GM19467 (cell line): ENCODE results near the gene C14orf180.
"Not testable (repeated sequence)": the region's sequence is repeated elsewhere in the genome, so short reads cannot be mapped to it uniquely, and the experiment has no call there.

ENCODE experiments used
- ATAC-seq: cut with Tn5 transposase; IDR thresholded peaks from one replicate; pipeline ENCODE4 v1.9.1; 2021; ENCODE audit warnings: mild to moderate bottlenecking, moderate library complexity; ENCODE audit not compliant: unreplicated experiment

The C14orf180 gene

DNA sequence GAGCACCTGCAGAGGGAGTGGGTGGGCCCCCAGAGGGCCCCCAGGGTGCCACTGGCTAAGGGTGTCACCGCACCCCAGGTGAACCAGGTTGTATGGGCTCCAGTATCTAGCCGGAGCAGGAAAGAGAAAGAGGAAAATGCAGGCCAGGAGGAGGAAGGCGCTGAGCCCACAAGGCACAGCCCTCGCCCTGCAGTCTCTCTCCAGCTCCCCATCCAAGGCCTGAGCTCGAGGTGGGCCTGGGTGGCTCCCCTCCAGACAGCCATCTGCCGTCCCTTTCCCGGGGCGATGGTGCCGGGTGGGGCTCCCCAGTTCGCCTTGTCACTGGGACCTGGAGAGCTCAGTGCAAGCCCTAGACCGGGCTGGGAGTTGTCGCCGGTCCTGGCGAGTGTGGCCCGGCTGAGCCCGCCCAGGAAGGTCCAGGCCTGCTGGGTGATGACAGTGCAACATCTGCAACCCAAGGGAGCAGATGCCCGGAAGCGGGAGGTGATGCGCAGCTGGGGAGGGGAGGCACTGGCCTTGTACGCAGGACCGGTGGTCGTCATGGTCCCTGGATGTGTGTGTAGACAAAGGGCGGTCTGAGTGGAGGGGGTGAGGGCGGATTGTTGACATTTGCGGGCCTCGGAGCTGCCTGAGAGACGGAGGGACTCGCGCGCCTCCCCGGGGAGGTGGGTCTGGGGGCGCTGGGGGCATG, 24.3 kb downstream of the C14orf180 start:
- ATAC-seq = no peak

DNA sequence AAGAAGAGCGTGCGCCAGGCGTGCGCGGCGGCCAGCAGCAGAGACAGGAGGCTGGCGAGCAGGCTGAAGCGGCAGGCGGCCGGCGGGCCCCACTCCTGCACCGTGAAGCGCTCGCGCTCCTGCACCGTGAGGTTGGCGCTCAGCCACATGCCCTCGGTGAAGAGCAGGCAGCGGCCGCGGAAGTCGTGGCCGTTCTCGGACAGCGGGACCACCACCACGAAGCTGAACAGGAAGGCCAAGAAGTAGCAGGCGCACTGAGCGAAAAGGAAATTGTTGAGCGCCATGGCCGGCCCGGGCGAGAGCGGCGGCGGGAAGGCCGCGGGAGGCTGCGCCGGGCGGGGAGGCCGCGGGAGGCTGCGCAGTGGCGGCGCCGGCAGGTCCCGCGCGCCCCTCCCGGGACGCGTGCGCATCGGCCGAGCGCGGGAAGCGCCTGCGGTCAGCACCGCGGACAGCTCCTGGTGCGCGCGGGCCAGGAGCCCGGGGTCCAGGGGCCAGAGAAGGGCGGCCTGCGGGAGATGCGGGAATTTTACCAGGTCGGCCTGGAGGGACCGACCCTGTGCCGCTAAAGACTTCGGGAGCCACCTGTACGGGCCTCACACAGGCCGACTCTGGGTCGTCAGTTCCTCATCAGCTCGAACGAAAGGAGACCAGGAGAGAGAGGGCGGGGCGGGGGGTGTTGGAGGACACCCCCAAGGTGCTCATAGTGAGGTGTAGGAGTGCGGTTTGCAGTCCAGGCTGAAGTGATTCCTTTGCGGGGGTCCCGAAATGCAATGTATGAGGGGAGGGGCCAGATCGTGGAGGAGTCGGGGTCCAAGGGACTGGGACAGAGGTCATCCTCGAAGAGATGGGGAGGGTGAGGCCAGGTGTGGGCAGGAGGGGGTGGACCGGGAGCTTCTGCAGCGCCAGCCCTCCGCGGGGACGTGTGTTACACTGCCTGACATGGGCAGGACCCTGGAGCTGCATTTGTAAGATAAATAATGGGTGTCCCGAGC, 25.2 kb downstream of the C14orf180 start, which contains the start of gene TMEM179:
TMEM179 (minus strand) TSS at position 315 of the 992 bp plus-strand sequence; CDS start at position 284, 31 bp downstream.
- no peak for ATAC-seq

DNA sequence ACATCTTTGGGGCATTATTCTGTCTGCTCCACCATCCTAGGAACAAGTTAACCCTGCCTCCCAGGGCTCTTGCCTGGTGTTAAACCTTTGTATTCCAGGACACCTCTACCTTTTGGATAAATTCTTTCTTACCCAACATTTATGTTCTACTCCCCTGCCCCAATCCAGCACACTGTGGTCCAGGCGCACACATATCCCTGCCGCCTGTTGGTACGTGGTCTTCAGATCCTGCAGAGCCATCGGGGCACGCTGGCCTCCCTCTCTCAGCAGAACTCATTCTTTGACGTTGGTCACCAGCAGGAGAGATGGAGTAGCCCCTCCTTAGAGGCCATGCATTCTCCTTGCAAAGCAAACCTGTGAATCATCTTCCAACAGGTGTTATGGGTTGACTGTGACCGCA, 30.1 kb downstream of the C14orf180 start:
- ATAC-seq = no peak

DNA sequence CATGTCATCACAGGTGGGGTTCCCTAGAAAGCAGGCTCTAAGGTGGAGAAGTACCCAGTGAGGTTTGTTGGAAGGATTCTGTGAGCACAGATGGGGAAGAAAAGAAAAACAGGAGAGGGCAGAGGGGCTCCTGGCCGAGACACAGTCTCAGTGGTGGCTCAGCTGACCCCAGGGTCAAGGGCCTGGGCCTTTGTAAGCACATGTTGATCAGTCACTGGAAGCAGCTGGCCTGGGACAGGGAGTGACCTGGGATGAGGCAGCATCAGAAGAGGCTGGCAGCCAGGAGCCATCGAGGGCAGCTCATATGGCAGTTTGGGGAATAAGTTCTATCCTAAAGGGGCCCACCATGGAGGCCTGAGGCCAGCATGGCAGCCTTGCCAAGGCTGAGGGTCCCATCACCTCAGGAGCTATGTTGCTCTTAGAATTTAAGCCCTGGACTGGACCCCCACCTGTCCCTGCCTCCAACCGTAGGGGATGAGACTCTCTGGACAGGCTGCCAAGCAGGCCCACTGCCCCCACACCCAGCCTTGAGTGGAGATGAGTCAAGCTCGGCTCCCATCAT, 31.3 kb downstream of the C14orf180 start:
- no peak for ATAC-seq

DNA sequence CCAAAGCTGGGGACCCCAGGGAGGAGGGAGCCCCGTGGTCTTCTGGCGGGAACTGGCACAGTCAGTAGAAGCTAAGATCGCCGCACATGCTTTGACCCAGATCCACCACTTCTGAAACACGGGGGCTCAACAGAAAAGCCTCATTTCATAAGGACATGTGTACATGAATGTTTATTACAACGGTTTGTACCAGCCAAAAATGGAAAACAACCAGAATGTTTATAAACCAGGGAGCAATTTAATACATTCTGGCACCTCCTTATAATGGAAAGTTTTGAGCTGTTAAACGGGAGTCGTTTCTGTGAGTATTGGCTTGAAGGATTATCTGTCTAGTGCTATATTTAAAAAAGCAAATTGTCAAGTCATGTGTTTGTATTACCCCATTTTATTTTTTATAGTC, 32.3 kb downstream of the C14orf180 start:
- ATAC-seq = no peak

DNA sequence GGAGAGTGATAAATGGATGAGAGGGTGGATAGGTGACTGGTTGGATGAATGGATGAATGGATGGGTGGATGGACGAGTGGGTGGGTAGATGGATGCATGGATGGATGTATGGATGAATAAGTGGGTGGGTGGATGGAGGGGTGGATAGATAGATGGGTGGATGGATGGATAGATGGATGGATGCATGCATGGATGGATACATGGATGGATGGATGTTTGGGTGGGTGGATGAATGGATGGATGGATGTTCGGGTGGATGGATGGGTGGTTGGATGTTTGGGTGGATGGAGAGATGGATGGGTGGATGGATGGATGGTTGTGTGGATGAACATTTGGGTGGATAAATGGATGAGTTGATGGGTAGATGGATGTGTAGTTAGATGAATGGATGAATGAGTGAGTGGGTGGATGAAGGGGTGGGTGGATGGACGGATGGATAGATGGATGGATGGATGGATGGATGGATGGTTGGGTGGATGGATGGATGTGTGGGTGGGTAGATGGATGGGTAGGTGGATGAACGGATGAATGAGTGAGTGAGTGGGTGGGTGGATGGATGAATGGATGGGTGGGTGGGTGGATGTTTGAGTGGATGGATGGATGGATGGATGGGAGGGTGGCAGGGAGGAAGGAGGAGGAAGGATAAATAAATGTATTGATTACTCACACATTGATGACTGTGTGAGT, 34.7 kb downstream of the C14orf180 start:
- no peak for ATAC-seq

DNA sequence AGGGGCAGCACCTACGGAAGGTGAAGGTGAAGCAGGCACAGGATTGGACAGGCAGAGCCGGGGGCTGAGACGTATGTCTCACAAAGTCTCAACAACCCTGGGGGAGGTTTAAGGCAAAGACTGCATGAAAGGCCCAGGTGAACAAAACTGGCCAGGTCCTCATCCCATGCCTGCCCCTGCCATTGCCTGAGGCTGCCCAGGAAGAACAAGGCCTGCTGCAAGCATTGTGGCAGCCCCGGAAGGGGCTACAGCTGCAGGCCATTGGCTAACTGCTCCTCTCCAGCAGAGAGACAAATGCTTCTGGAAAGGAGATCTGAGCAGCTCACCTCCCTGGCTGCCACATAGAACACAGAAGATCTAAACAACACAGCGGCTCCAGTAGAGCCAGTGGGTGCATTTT, 45.4 kb downstream of the C14orf180 start:
- ATAC-seq = no peak

DNA sequence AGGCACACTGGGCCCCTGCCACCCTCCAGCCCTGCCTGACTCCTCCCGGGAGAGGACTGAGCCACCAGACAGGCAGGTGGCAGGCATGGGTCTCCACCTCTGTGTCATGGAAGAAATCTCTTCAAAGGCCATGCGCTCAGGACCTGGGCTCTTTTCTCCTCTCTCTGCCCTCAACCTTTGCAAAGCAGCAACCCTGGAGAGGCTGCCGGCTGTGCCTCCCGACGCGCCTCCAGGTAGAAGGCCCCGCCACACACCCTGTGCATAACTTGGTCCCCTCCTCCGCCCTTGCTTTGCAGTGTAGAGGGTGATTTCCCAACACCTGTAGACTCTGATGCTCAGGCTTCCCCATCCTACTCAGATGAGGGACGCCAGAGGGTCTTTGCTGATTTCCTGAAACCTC, 53.2 kb downstream of the C14orf180 start:
- no peak for ATAC-seq

DNA sequence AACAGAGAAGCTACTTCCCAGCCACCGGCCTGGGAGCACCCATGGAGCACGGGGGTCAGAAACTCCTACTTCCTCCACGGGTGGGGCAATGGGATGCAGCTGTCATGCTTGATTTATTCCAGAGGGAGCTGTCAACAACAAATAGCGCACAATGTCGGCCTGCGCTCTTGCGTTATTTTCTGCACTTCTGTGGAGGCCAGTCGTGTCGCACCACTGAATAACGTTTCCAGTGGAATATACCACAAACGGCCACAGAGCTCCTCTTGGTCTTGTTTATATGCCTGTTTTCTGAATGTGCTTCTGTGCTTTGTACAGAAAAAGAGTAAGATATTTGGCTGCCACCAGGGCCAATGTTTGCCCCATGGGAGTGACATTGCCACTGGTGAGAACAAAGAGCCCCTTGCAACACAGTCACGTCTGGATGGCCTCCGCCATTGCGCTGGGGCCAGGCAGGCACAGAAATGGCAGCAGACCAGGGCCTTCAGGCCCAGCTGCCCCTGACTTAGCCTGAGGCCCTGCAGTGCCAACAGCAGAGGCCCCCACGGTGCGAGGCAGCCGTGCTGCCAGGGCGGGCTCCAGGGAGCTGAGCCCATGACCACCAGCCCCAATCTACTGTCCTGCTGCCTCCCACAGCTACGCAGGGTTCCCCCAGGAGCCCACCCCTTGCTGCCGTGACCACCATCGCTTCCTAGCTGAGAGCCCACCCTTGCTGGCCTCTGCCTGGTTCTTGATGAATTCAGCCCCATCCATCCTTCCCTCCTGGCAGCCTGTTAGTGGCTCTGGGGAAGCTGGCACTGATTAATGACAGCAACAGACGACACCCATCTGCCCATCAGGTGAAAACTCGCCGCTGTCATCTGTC, 53.9 kb downstream of the C14orf180 start:
- ATAC-seq = no peak

DNA sequence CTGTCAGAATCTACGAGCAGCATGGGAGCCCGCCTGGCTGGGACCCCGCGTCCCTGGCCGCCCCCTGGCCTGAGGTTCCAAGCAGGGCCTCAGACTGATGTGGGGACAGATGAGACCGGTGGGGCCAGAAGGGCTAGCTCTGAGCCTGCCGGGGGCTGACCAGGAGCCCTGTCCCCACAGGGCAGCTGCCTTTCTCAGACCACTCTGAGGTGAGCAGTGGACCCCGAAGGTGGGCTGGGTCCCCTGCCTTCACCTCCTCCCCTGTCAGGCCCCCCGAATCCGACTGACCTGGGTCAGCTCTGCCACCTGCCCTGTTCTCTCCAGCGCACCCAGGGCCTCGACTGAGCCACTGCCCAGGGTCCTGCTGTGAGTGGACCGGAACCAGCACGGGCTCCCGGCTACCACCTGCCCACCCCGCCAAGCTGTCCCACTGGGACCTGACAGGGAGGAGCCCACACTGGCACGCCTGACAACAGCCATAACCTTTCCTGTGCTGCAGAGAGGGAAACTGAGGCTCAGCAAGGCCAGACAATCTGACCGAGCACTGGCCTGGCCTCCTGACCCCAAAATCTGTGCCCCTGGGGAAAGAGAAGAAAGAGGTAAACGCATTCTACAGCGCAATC, 54.7 kb downstream of the C14orf180 start:
- no peak for ATAC-seq

DNA sequence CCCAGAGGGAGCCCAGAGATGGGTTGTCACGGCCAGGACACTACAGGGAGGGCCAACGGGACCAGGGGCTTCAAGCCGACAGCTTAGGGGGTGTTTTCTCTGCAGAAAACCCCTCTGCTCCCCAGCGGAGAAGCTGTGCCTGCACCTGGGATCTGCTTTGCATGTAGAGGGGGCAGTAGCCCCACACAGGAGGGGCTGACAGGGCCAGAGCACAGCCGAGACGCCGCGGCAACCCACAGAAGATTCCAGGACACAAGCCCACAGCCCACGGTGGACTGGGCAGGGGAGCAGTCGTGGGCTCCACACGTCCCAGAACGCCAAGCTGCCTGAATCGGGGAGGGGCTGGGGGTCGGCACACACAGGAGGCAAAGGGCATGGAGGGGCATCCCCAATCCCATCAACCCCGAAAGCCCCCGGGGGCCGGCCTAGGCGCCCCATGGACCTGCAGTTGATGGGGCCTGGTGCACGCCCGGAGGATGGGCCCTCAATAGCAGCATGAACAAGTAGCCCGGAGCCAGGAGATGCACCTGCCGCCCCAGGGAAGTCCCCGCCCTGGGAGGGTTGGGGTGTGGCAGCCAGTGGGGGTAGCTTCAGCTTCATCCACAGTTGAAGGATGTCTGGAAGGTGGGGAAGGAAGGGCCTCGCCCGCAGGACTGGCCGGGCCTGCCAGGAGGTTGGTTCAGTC, 55.5 kb downstream of the C14orf180 start:
- no peak for ATAC-seq

DNA sequence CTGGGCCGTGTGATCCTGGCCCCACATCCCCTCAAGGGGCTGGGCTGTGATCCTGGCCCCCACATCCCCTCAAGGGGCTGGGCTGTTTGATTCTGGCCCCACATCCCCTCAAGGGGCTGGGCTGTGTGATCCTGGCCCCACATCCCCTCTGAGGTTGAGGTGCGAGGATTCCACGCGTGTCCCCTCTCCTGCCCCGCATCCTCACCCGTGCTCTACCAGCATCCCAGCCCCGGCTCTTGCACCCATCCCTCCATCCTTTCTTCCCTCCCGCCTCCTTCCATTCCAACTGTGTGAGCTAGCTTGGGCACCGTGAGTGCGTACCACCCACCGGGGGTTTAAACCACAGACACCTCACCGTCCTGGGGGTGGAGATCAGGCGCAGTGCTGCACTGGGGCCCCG, 56.2 kb downstream of the C14orf180 start:
- no peak for ATAC-seq

DNA sequence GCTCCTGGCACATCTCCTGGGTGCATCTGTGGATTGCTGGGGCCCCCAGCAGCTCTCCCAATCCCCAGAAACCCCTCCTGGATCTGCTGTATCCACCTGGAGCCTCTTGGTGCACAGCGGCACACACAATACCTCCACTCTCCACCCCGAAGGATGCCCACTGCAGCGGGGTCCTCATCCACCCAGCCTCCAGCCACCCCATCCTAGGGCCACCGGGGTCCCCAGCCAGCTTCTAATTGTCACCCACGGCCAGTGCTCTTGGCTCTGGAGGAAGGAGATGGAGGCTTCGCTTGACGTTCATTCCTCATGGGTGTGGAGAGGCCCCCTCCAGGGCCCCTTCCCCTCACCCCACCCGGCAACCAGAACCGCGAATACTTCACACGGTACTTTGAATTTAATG, 56.6 kb downstream of the C14orf180 start:
- no peak for ATAC-seq

DNA sequence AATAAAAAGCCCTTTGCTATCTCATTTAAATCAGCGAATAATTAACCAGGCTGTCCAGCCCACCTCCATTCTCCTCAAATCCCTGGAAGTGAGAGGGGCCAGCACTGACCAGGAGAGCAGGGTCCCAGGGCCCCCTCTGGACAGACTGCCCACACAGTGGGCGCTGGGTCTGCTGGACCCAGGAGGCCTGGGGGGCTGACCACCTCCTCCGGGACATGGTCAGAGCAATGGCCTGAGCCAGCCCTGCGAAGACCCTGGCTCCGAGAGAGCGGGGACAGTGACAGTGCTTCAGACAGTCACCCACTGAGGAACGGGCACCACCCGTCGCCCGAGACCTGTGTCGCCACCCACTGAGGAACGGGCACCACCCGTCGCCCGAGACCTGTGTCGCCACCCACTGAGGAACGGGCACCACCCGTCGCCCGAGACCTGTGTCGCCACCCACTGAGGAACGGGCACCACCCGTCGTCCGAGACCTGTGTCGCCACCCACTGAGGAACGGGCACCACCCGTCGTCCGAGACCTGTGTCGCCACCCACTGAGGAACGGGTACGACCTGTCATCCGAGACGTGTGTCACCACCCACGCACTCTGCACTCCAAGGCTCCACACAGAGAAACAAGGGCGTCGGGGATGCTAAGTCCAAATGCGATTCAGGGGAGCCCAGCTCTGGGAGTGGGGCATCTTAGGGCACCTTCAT, 57.4 kb downstream of the C14orf180 start:
- not testable (repeated sequence) for ATAC-seq

DNA sequence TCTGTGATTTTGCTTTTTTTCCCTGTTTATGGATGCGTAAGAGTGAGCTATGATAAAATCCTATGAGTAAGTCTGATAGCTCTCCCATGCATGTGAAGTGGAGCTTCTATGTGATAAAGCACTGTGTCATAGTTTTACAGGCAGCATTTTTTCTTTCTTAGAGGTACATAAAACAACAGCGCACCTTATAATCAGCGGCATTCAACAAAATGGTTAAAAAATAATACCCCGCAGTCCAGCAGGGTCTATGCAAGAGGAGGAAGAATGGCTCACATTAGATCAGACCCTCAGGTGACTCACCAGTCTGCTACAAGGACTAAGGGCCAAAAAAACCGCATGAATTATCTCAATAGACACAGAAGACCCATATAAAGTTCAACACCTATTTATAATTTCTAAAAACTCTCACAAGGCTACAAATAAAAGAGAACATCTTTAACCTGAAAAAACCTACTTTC, 58.0 kb downstream of the C14orf180 start:
- no peak for ATAC-seq

DNA sequence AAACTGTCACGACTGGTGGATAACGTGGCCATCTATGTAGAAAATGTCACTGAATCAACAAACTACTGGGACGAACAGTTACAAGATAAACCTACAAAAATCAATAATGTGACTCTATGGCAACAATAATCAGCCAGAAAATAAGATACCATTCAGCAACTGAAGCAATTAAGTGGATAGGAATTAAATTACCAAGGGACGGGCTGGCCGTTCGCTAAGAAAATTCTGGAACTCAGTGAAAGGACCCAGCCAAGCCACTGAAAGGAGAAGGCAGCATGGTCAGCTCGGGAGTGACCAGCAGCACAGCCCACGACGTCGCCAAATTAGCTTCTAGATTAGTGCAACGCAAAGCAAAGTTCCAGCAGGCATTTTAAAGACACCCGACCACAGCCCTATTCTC, 58.6 kb downstream of the C14orf180 start:
- ATAC-seq = no peak

DNA sequence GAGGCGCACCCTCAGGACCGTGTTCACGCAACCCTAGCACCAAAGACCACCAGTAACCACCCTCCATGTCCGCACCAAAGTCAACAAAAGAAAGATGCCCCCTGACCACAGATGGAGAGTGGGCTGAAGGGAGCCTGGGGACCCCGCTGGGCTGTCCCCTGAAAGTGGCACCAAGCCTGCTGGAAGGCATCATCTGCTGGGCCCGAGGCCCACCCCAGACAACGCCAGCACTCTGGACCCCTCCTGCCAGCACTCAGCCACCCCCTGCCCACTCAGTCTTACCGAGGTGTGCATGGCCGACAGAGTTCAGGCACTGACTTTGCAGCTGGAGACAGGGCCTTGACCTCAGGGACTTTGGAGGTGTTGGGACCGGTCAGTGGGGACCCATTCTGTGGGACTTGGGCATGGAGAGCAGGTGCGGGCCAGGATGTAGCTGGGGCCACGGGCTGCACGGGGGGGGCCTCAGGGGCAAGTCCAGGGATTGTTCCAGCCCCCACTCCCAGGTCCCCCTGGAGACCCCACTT, 59.4 kb downstream of the C14orf180 start:
- ATAC-seq = no peak

DNA sequence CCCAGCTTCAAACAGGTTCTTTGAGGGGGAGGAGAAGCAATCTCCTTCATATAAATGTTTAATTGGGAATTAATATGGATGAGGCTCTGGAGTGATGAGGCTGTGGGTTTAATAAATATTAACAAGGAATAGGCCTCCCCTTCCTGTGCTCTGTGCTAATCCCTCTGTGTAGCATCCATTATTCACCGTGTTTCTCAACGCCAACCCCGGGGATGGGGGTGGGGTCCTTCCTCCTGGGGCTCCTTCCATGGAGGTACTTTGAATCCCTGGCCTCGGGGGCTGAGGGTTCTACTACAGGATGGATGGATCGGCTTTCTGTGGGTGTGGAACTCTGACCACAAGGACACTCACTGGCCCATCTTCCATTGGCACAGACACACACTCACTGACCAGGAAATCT, 59.9 kb downstream of the C14orf180 start:
- no peak for ATAC-seq
